HG02852 (cell line): ENCODE results near the gene THOC2.
"Not testable (repeated sequence)": the region's sequence is repeated elsewhere in the genome, so short reads cannot be mapped to it uniquely, and the experiment has no call there.

Source experiments
- ATAC-seq: cut with Tn5 transposase; IDR thresholded peaks from one replicate; pipeline ENCODE4 v1.9.1; 2021; ENCODE audit warnings: mild to moderate bottlenecking, moderate library complexity; ENCODE audit not compliant: unreplicated experiment

THOC2 gene

GRCh38 chrX:123732670-123733363, at the start of gene THOC2:
TSS of gene THOC2 (minus strand) at chrX:123733052. CDS start at chrX:123733022, 30 bp downstream.
- peak; percentile 84 for ATAC-seq

- not testable (repeated sequence) for ATAC-seq
Measured at GRCh38 chrX:123781786-123782185, 48.9 kb upstream of the THOC2 start.

DNA sequence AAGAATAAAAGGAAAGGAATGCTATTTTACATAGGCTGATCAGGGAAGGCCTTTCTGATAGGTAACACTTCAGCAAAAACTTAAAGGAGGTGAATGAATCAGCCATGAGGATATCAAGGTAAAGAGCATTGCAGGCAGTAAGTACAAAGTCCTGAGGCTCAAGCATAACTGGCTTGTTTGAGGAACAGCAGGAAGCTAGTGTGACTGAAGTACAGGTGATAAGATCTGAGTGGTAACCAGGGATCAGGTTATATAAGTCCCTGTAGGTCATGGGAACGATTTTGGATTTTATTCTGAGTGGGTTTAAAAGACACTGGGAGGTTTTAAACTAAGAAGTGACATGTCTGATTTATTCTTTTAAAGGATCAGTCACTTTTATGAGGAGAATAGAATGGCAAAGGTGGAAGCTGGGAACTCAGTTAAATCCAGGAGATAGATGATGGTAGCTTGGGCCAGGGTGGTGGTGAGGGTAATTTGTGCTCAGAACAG, 47.1 kb upstream of the THOC2 start:
- no peak for ATAC-seq

- no peak for ATAC-seq
Measured at GRCh38 chrX:123773258-123773988, 40.6 kb upstream of the THOC2 start.

DNA sequence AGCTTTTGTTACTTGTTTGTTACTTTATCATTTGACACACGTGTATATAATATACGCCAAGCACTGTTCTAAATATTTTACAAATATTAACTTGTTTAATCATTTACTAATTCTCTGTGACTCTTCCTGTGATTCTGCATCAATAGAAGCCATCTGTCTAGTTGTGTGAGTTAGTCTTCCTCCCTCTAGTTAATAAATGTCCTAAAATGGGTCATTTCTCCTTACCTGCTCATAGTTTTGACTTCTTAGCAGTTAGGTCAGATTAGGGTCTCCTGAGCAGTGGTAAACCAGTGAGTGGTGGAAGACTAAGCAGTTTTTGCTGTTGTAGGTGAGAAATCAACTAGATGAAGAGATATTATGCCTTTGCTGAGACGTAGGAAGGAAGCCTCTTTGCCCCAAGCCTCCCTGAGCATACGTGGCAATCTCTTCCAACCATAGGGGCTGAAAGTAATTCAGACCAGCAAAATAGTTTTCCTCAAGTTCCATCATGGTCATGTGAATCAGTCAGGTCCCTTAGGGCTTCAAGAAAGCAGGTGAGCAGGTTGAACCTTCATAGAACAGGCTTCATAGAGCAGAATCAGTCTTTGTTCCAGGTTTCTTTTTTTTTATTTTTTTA, 38.7 kb upstream of the THOC2 start:
- no peak for ATAC-seq

DNA sequence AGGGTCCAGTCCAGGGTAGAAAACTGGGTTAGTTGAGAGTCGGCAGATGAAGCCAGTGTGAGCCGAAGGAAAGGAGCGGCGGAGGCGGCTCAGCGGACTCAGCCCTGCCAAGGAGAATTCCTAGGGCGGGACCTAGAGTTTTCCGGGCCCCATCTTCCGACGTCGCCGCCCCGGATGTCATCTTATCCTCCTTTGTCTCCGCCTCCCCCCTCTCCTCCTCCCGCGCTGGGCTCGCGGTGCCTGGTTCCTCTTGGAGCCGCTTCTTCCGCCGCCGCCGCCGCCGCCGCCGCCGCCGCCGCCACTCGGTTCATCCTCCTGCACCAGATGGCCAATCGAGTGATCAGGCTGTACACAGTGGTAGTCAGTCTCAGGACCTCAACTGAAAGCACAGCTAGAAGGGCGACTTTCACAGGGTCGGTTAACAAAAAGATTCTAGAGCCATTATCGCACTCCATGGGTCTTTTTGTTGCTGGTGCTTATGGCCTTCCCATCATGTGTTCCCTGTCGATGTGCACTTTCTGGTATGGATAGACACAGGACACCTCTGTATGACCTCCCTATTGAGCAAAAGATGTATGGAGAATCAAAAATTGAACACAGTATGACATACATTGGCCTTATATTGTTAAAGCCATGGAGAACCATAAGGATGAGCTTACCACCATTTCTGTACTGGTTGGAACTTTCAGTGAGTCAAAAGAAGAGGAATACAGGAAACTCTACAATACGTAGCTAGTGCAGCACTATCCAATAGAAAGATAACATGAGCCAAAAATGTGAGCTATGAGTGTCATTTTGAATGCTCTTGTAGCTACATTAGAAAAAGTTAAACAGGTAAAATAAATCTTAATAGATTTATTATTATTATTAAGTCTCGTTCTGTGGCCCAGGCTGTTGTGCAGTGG, 32.4 kb upstream of the THOC2 start:
- peak; percentile 87 for ATAC-seq

DNA sequence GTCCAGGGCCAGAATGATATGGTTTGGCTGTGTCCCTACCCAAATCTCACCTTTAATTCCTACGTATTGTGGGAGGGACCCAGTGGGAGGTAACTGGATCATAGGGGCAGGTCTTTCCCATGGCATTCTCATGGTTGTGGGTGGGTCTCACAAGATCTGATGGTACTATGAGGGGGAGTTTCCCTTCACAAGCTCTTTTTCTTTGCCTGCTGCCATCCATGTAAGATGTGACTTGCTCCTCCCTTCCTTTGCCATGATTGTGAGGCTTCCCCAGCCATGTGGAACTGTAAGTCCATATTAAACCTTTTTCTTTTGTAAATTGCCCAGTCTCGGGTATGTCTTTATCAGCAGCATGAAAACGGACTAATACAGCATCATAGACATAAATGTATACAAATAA, 27.0 kb upstream of the THOC2 start:
- not testable (repeated sequence) for ATAC-seq

DNA sequence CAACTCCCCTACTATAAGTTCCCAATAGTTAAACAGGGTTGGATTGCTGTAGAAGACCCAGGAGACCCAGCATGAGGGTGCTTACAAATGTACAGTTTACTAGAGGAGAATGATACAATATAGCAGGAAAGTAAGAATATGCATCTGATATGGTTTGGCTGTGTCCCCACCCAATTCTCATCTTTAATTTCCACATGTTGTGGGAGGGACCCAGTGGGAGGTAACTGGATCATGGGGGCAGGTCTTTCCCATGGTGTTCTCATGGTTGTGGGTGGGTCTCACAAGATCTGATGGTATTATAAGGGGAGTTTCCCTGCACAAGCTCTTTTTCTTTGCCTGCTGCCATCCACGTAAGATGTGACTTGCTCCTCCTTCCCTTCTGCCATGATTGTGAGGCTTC, 24.9 kb upstream of the THOC2 start:
- not testable (repeated sequence) for ATAC-seq

DNA sequence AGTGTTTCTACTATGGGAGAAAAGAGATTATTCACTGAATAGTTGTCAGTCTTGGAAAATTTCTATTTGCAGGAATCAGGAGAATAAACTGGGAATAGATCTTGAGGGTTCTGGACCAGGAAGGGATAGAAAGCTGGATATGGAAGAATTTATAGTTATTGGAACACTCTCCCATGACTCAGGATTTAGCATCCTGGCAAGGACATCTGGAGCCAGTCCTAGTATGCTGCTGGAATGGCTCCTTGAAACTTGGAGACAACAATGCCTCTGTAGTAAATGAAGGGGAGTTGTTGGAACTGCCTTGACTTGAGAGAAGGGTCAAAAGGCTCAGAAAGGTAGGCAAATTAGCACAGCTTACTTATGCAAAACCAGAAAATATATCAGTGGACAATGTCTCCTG, 23.5 kb upstream of the THOC2 start:
- no peak for ATAC-seq

DNA sequence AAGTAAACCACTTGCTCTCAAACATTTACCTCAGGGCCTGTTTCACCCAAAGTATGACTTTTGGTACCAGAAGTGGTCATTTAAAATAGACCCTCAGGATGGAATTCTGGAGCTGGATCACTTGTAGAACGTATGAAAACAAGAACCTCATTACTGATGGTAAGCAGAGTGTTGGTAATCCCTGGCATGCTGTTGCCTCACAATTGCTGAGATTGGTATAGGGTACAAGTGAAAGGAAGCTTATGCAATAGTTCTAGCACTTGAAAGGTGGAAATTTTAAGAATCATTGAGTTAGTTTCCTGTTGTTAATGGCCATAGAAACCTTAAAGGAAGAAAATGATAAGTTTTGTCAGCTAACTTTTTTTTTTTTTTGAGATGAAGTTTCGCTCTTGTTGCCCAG, 22.3 kb upstream of the THOC2 start:
- no peak for ATAC-seq

DNA sequence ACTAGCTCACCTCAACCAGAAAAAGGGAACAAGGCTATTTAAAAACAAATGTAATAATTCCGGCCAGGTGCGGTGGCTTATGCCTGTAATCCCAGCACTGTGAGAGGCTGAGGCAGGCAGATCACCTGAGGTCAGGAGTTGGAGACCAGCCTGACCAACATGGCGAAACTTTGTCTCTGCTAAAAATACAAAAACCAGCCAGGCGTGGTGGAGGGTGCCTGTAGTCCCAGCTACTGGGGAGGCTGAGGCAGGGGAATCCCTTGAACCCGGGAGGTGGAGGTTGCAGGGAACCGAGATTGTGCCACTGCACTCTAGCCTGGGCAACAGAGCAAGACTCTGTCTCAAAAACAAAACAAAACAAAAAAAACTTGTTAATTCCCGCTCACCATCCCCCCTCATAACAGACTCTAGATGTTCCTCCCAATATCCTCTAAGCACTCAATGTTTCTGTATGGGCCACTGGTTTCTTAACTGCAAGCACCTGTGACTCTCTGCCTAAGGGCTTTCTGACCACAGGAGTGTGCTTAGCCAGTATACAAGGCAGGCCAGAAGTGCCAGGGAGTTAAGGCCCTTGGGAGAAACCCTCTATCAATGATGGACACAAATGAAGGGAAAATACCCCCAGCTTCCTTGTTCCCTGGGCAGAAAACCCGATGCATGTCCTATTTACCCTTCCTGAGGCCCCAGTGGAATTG, 21.0 kb upstream of the THOC2 start:
- no peak for ATAC-seq

GRCh38 chrX:123749643-123750042, 16.8 kb upstream of the THOC2 start:
- no peak for ATAC-seq

GRCh38 chrX:123745511-123745910, 12.7 kb upstream of the THOC2 start:
- no peak for ATAC-seq

GRCh38 chrX:123743312-123743711, 10.5 kb upstream of the THOC2 start:
- no peak for ATAC-seq

DNA sequence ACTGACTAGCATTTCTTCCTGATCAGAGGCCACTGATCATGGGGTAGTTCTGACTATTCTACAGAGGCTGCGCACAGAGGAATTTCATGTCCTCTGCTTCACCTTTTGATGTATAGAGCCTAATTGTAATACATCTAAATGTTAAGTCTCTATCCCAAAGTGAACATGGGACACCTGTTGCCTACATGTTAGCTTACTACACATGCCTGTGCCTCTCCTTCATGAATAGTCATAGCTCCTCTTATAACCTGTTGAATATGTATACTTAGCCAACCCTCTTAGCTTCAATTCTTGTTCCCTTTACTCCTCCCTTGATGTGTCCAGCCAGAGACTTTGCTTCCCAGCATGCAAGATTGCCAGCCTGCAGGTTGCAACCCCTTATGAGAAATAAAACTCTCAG, 9.6 kb upstream of the THOC2 start:
- no peak for ATAC-seq

GRCh38 chrX:123740536-123740935, 7.7 kb upstream of the THOC2 start:
- no peak for ATAC-seq

- ATAC-seq: no peak
Measured at GRCh38 chrX:123740006-123740405, 7.2 kb upstream of the THOC2 start.

GRCh38 chrX:123739474-123739873, 6.6 kb upstream of the THOC2 start:
- ATAC-seq: no peak

DNA sequence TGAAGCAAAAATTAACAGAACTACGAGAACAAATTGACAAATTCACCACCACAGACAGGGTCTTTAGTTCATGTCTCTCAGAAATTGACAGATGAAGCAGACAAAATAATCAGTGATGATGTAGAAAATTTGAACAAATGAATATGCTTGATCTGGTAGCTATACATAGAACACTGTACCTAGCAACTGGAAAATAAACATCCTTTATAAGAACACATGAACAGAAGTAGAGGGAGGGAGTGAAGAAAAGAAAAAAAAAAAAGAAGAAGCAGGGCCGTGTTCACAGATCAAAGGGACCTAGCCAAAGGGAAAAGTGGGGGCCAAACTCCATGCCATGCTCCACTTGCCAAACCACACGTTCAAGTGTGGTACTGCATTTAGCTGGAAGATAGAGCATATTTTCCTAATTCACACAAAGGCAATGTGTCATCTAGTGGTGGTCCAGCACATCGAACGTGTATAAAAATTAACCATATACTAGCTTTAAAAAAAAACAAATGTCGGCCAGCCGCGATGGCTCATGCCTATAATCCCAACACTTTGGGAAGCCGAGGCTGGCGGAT, 5.6 kb upstream of the THOC2 start:
- ATAC-seq: no peak

DNA sequence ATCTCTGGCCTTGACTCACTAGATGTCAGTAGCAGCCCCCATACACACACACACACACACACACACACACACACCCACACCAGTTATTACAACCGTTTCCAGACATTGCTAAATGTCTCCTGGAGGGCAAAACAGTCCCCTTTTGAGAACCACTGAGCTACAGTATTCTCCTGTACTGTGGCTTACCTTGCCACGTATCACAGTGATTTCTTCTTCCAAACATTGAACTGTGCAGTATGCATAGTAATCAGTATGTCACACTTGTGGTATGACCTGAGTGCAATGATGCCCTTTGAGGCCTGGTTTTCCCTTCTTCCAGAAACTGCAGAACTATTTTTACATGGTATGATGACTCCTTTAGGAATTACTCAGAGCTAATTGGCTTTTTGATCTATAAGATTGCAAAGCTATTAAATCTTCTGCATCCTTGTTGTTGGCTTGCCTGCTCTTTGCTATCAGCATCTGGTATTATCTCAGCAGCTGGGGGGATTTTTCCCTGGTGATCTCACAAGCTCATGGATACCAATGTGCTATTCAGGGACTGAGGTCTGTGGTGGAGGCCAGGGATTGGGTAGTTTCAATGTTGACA, 3.6 kb upstream of the THOC2 start:
- no peak for ATAC-seq
